HepG2 (cell line): ENCODE results near the gene GDF7. TPM values are rescaled to one million over a fixed set of nuclear protein-coding genes. Genes with fewer than 3 reads are reported as not detected.
A peak's percentile ranks its signal among the peaks of the same experiment; 100 is the strongest.

ENCODE experiments used
- ARNT ChIP-seq: fragments of 450-650 bp; IDR thresholded peaks from 2 replicates; pipeline ENCODE4 v1.6.1; 2017
- ATRX ChIP-seq: sonication (generic); formaldehyde crosslinking; IDR thresholded peaks from 2 replicates; pipeline ENCODE4 v1.4.0; 2020; ENCODE audit warnings: missing genetic modification reagents, borderline replicate concordance
- FIP1L1 ChIP-seq: fragments of 200-400 bp; formaldehyde crosslinking; IDR thresholded peaks from 2 replicates; pipeline ENCODE4 v1.6.1; 2018; ENCODE audit warnings: low read depth, mild to moderate bottlenecking, low read length, moderate library complexity, borderline replicate concordance; ENCODE audit not compliant: insufficient read depth
- KDM4B ChIP-seq: sonication (generic); formaldehyde crosslinking; IDR thresholded peaks from 2 replicates; pipeline ENCODE4 v1.4.0; 2020; ENCODE audit warnings: missing genetic modification reagents
- KLF16 ChIP-seq, 2 experiments: sonication (generic) in 1 of 2; formaldehyde crosslinking in 1 of 2; IDR thresholded peaks; 2 replicates each; pipeline versions ENCODE4 v1.6.1 to v1.8.0; 2016 to 2023; ENCODE audit warnings: missing genetic modification reagents in 2 of 2, missing compliant biosample characterization in 1 of 2
- MEIS1 ChIP-seq: sonication (generic); formaldehyde crosslinking; IDR thresholded peaks from 2 replicates; pipeline ENCODE4 v1.9.0; 2021; ENCODE audit warnings: mild to moderate bottlenecking, missing genetic modification reagents, moderate library complexity, borderline replicate concordance
- MIER2 ChIP-seq: IDR thresholded peaks from 2 replicates; pipeline ENCODE4 v1.6.1; 2016; ENCODE audit warnings: missing biosample characterization, missing genetic modification reagents
- NCOA1 ChIP-seq: sonication (generic); formaldehyde crosslinking; IDR thresholded peaks from 2 replicates; pipeline ENCODE4 v1.9.0; 2021; ENCODE audit warnings: missing genetic modification reagents
- NFATC3 ChIP-seq: sonication (generic); formaldehyde crosslinking; IDR thresholded peaks from 2 replicates; pipeline ENCODE4 v1.5.1; 2020; ENCODE audit warnings: mild to moderate bottlenecking, missing genetic modification reagents
- ONECUT2 ChIP-seq: sonication (generic); formaldehyde crosslinking; IDR thresholded peaks from 2 replicates; pipeline ENCODE4 v1.4.0; 2020; ENCODE audit warnings: missing genetic modification reagents
- PAF1 ChIP-seq: IDR thresholded peaks from 2 replicates; pipeline ENCODE4 v1.6.1; 2016; ENCODE audit warnings: missing genetic modification reagents, missing compliant biosample characterization
- PRMT3 ChIP-seq: sonication (generic); formaldehyde crosslinking; IDR thresholded peaks from 2 replicates; pipeline ENCODE4 v1.8.1; 2022; ENCODE audit warnings: low read depth, mild to moderate bottlenecking, moderate library complexity, missing genetic modification reagents, borderline replicate concordance
- RARA ChIP-seq: IDR thresholded peaks from 2 replicates; pipeline ENCODE4 v1.6.1; 2016; ENCODE audit warnings: missing genetic modification reagents, missing compliant biosample characterization
- RCOR2 ChIP-seq: IDR thresholded peaks from 2 replicates; pipeline ENCODE4 v1.6.1; 2016; ENCODE audit warnings: missing biosample characterization, missing genetic modification reagents
- TMF1 ChIP-seq: sonication (generic); formaldehyde crosslinking; IDR thresholded peaks from 2 replicates; pipeline ENCODE4 v1.8.1; 2022; ENCODE audit warnings: low read depth, missing genetic modification reagents
- TP53 ChIP-seq: sonication (generic); formaldehyde crosslinking; conservative IDR thresholded peaks from 2 replicates; pipeline ENCODE4 v1.4.0; 2020; ENCODE audit warnings: missing genetic modification reagents
- ZFP36 ChIP-seq: fragments of 150-350 bp; IDR thresholded peaks from 2 replicates; pipeline ENCODE4 v1.6.1; 2018; ENCODE audit warnings: borderline replicate concordance, low read length, low read depth; ENCODE audit not compliant: partially characterized antibody
- ZMYM2 ChIP-seq: sonication (generic); formaldehyde crosslinking; IDR thresholded peaks from 2 replicates; pipeline ENCODE4 v1.8.0; 2022; ENCODE audit warnings: mild to moderate bottlenecking, missing genetic modification reagents
- ZNF235 ChIP-seq: sonication (generic); formaldehyde crosslinking; IDR thresholded peaks from 2 replicates; pipeline ENCODE4 v1.8.1; 2023; ENCODE audit warnings: mild to moderate bottlenecking, missing genetic modification reagents, borderline replicate concordance
- ZNF430 ChIP-seq: sonication (generic); formaldehyde crosslinking; IDR thresholded peaks from 2 replicates; pipeline ENCODE4 v1.9.0; 2021; ENCODE audit warnings: mild to moderate bottlenecking, missing genetic modification reagents
- ZNF431 ChIP-seq: sonication (generic); formaldehyde crosslinking; IDR thresholded peaks from 2 replicates; pipeline ENCODE4 v1.9.0; 2022; ENCODE audit warnings: missing genetic modification reagents, low read depth, mild to moderate bottlenecking, borderline replicate concordance
- ZNF563 ChIP-seq: sonication (generic); formaldehyde crosslinking; IDR thresholded peaks from 2 replicates; pipeline ENCODE4 v1.8.0; 2022; ENCODE audit warnings: mild to moderate bottlenecking, moderate library complexity, missing genetic modification reagents
- ZNF709 ChIP-seq: sonication (generic); formaldehyde crosslinking; IDR thresholded peaks from 2 replicates; pipeline ENCODE4 v1.5.0; 2020; ENCODE audit warnings: mild to moderate bottlenecking, missing genetic modification reagents
- ZNF749 ChIP-seq: sonication (generic); formaldehyde crosslinking; IDR thresholded peaks from 2 replicates; pipeline ENCODE4 v1.8.0; 2022; ENCODE audit warnings: mild to moderate bottlenecking, missing genetic modification reagents, moderate library complexity, borderline replicate concordance
- ZNF775 ChIP-seq: sonication (generic); formaldehyde crosslinking; IDR thresholded peaks from 2 replicates; pipeline ENCODE4 v1.4.0; 2020; ENCODE audit warnings: missing genetic modification reagents, mild to moderate bottlenecking, moderate library complexity, borderline replicate concordance
- ZNF878 ChIP-seq: sonication (generic); formaldehyde crosslinking; IDR thresholded peaks from 2 replicates; pipeline ENCODE4 v1.8.1; 2023; ENCODE audit warnings: mild to moderate bottlenecking, missing genetic modification reagents, moderate library complexity
- polyA plus RNA-seq, 8 experiments: library from polyadenylated mRNA; depleted of rRNA in 3 of 8; stranded (reverse) in 7 of 8; unstranded in 1 of 8; fragments of >200 nt; fragmentation: Illumina TruSeq in 4 of 8; extraction: Trizol in 4 of 8; gene quantifications; 2 replicates each; pipeline versions ENCODE4 v1.2.1 to v1.2.3, GENCODE V29; 2011 to 2016; ENCODE audit warnings: low read depth in 4 of 8, missing spikeins in 1 of 8, mixed read lengths in 1 of 8; ENCODE audit not compliant: insufficient read depth in 1 of 8
- total RNA-seq, 5 experiments: library from RNA; depleted of rRNA; stranded (reverse); fragments of >200 nt; fragmentation: Illumina TruSeq; extraction: Trizol; gene quantifications; 2 replicates each; pipeline ENCODE4 v1.2.3, GENCODE V29; 2016; ENCODE audit warnings: low read depth in 1 of 5
- TF ChIP-seq, protein P1 (sequence below): conservative IDR thresholded peaks from 2 replicates; pipeline ENCODE4 v1.6.1; 2018; ENCODE audit warnings: missing genetic modification reagents
- TF ChIP-seq, protein P2 (sequence below): sonication (generic); formaldehyde crosslinking; IDR thresholded peaks from 2 replicates; pipeline ENCODE4 v1.5.1; 2020; ENCODE audit warnings: mild to moderate bottlenecking, missing genetic modification reagents, moderate library complexity

GDF7 gene
- total and polyA plus RNA-seq, 2 of the 13 experiments (the other 11 are each of a cell fraction or from before 2014, with no cell fraction given), result 1.6 to 15.0 TPM

DNA sequence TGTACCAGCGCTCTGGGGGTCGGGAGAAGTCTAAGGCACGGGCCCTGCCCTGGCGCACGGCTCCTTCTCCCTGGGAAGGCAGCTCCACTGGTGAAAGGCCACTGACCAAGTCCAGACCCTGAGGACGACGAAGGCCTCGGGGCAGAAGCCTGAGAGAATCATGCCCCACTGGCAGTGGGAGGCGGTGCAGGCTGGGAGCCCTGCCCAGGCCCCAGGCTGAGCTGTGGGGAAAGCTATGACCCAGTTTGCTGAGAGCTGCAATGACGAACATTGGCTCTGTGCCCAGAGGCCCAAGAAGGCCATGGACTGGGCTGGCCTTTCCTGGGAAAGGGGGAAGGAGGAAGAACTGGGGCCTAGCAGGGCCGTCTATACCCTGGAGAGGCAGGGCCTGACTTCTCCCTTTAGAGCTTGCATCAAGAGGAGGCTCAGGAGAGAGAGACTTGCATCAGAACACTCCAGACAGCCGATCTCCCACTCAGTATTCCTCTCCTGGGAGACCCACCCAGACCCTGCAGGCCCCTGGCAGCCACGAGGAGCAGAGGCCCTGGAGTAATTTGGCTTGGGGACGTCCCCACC lies 49.0 kb upstream of the GDF7 start (continued):
- TF ChIP-seq TP53 (CRISPR knock-in tag) (no peak), ATRX (CRISPR knock-in tag) (no peak), RCOR2 (CRISPR knock-in tag) (no peak; the same call in none of the 2 replicates), ZNF878 (CRISPR knock-in tag) (no peak), NCOA1 (CRISPR knock-in tag) (no peak), KDM4B (no peak), ZNF431 (no peak; the same call in 1 of the 2 replicates), KLF16 (CRISPR knock-in tag; IDR thresholded peaks at IDR 0.05) (no peak), MEIS1 (CRISPR knock-in tag) (no peak), MIER2 (CRISPR knock-in tag) (no peak), ZMYM2 (CRISPR knock-in tag) (no peak), ZNF749 (CRISPR knock-in tag) (no peak), FIP1L1 (no peak), ZNF430 (CRISPR knock-in tag) (no peak), ZNF235 (CRISPR knock-in tag) (peak; percentile 82; the same call in 1 of the 2 replicates), ZNF563 (CRISPR knock-in tag) (peak; percentile 56; the same call in 1 of the 2 replicates), ONECUT2 (no peak), ARNT (no peak), TMF1 (CRISPR knock-in tag) (no peak), PAF1 (CRISPR knock-in tag) (no peak), ZNF775 (no peak), PRMT3 (CRISPR knock-in tag) (no peak), ZNF709 (no peak), RARA (peak; percentile 66), ZFP36 (no peak), NFATC3 (CRISPR knock-in tag) (no peak)
- TF ChIP-seq, protein P1, sequence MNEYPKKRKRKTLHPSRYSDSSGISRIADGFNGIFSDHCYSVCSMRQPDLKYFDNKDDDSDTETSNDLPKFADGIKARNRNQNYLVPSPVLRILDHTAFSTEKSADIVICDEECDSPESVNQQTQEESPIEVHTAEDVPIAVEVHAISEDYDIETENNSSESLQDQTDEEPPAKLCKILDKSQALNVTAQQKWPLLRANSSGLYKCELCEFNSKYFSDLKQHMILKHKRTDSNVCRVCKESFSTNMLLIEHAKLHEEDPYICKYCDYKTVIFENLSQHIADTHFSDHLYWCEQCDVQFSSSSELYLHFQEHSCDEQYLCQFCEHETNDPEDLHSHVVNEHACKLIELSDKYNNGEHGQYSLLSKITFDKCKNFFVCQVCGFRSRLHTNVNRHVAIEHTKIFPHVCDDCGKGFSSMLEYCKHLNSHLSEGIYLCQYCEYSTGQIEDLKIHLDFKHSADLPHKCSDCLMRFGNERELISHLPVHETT, result no peak
- TF ChIP-seq, protein P2, sequence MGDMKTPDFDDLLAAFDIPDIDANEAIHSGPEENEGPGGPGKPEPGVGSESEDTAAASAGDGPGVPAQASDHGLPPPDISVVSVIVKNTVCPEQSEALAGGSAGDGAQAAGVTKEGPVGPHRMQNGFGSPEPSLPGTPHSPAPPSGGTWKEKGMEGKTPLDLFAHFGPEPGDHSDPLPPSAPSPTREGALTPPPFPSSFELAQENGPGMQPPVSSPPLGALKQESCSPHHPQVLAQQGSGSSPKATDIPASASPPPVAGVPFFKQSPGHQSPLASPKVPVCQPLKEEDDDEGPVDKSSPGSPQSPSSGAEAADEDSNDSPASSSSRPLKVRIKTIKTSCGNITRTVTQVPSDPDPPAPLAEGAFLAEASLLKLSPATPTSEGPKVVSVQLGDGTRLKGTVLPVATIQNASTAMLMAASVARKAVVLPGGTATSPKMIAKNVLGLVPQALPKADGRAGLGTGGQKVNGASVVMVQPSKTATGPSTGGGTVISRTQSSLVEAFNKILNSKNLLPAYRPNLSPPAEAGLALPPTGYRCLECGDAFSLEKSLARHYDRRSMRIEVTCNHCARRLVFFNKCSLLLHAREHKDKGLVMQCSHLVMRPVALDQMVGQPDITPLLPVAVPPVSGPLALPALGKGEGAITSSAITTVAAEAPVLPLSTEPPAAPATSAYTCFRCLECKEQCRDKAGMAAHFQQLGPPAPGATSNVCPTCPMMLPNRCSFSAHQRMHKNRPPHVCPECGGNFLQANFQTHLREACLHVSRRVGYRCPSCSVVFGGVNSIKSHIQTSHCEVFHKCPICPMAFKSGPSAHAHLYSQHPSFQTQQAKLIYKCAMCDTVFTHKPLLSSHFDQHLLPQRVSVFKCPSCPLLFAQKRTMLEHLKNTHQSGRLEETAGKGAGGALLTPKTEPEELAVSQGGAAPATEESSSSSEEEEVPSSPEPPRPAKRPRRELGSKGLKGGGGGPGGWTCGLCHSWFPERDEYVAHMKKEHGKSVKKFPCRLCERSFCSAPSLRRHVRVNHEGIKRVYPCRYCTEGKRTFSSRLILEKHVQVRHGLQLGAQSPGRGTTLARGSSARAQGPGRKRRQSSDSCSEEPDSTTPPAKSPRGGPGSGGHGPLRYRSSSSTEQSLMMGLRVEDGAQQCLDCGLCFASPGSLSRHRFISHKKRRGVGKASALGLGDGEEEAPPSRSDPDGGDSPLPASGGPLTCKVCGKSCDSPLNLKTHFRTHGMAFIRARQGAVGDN, result peak; percentile 97
